NCI-H2029 (cell line): ENCODE measurements around the gene OR52K2.
"Not testable (repeated sequence)": the region's sequence is repeated elsewhere in the genome, so short reads cannot be mapped to it uniquely, and the experiment has no call there.

Experiments used
- DNase-seq: peaks from one replicate; lab custom pipeline; 2025; lab: John Stamatoyannopoulos, UW

The OR52K2 gene

DNA sequence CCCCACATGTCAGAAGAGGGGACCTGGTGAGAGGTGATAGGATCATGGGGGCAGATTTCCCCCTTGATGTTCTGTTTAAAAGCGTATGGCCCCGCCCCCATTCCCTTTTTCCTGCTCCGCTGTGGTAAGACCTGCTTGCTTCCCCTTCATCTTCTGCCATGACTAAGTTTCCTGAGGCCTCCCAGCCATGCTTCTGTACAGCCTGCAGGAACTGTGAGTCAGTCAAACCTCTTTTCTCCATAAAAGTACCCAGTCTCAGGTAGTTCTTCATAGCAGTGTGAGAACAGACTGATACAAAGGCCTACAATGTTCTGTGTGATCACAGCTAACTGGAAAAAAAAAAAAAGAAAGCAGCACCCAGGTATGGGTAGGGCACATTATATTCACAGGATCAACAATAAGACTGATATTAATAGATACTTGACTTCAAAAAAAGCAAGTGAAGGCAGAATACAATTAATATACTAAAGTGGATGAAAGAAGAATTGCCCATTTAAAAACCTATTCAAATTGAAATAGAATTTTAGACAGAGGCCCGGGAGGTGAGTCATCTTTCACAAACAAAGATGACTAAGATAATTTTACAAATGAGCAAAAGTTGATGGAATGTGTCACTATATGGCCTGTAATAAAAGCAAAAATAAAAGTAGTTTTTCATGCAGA, 31.6 kb downstream of the OR52K2 start:
- DNase-seq: no peak

DNA sequence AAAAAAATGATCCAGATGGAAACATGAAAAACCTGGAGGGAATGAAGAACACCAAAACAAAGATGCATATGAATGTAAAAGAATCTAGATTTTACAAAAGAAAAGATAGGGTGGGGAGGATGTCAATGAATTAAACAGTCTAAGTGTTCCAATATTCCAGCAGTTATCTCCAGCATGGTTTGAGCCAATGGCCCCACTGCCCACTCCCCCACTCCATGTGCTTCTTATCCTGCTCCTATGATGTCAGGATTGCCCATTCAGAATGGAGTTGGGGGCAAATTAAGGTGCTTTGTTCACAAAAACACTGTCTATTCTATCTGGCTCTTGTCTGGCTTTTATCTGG, 32.1 kb downstream of the OR52K2 start:
- DNase-seq: no peak

DNA sequence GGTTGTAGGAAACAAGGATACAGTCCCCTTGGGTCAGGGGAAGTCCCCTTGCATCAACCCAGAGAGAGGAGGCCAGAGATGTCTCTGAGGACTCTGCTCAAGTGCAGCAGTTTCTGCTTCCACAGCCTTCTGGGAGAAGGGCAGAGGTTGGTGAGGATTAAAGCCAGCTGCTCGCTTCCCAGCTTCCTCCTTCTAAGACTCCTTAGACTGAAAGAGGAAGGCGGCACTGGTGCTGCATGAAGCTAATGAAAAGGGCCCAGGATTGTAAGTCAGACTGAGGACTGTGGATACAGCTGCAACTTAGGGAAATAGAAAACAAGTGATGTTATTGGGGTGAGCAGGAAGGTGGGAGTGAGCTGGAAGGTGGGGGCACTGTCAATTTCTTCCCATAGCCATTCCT, 33.4 kb downstream of the OR52K2 start, which contains the start of gene OR52K1:
OR52K1 (plus strand) TSS at position 202 of the 400 bp plus-strand sequence. CDS start 6,255 bp downstream, outside the sequence.
- DNase-seq: no peak

DNA sequence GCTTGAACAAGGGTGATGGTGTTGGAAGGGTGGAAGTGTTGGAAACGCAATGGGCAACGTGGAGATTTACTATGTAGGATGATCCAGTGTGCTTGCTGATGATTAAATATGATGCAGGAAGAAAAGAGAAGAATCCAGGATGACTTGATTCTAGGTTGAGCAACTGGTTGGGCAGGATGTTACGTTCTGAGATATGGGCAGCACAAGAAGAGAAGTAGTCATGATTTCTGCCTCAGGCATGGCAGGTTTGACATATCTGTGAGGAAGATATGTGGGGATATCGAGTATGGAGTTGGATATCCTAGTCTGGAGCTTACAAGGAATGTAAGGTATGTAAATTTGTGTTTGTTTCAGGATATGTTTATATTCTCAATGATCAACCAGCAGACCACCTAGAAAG, 35.2 kb downstream of the OR52K2 start:
- no peak for DNase-seq

DNA sequence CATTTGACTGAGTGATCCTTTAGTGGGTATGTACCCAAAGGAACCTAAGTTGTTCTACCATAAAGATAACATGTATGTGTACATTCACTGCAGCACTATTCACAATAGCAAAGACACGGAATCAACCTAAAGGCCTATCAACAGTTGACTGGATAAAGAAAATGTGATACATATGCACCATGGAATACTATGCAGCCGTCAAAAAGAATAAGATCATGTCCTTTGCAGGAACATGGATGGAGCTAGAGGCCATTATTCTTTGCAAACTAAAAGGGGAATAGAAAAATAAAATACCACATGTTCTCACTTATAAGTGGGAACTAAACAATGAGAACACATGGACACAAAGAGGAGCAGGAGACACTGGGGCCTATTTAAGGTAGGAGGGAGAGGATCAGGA, 42.3 kb downstream of the OR52K2 start:
- DNase-seq: not testable (repeated sequence)

DNA sequence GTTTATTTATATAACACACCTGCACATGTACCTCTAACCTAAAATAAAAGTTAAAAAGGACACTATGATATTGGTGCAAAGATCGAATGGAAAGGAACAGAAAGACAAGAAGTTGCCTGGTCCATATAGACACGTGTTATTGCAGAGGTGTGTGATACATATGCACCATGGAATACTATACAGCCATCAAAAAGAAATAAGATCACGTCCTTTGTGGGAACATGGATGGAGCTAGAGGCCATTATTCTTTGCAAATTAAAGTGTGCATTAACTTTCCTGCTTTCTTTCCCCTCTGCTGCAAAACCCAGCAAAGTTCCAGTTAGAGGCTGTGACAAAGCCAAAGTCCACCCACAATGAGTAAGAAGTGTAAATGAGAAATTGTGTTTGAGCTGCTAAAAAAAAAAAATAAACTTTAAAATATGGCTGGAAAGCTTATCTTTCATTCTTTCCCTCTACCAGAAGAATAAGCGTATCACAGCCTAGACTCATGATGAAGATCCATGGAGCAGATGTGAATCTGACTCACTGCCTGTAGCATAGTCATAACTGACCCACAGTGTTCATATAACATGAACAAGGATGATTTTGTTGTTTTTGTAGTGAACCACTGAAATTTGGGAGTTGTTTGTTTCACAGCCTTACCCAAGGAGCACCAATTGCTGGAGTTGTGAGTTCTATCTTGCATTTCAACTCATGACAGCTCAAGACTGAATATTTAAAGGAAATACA, 42.9 kb downstream of the OR52K2 start:
- no peak for DNase-seq

DNA sequence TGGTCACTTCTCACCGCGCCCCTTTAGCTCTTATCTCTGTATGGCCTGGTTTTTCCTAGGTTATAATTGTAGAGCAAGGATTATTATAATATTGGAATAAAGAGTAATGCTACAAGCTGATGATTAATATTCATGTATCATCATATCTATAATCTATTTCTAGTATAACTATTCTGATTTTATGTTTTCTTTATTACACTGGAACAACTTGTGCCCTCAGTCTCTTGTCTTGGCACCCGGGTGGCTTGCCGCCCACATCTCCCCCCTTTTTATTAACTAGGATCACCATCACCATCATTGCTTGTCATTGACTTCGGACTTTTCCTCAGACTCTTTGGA, 44.4 kb downstream of the OR52K2 start:
- DNase-seq: no peak

DNA sequence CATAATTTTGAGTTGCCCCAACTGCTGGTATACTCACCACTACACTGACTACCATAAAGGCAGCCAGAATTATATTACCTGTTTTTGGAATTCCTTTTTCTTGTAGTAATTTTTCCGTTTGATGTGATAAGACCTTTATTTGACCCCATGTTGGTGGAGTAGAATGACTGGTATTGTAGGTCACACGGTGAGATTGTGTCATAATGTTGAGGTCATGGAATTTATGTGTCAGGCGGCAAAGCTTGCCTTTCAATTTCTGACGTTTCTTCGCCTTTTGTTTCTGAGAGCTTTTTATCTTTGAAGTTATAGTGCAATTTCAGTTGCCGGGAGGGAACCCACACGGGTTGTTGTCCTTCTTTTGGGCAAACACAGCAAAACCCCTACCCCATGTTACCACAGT, 46.4 kb downstream of the OR52K2 start:
- DNase-seq: no peak

DNA sequence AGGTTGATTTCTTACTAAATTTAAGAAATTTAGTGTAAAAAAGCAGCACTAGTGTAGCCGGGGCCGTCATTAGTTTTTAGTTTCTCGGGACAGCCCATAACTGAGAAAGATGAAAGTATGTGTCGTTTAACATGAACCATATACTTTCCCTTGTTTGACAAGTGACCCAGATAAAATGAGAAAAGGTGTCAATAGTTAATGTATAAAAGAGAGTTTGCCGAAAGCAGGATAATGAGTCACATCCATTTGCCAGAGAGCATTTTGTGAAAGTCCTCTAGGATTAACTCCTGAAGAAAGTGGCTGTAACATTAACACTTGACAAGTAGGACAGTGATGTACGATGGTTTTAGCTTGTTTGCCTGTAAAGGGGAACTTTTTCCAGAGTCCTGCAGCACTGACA, 46.9 kb downstream of the OR52K2 start:
- DNase-seq: no peak

DNA sequence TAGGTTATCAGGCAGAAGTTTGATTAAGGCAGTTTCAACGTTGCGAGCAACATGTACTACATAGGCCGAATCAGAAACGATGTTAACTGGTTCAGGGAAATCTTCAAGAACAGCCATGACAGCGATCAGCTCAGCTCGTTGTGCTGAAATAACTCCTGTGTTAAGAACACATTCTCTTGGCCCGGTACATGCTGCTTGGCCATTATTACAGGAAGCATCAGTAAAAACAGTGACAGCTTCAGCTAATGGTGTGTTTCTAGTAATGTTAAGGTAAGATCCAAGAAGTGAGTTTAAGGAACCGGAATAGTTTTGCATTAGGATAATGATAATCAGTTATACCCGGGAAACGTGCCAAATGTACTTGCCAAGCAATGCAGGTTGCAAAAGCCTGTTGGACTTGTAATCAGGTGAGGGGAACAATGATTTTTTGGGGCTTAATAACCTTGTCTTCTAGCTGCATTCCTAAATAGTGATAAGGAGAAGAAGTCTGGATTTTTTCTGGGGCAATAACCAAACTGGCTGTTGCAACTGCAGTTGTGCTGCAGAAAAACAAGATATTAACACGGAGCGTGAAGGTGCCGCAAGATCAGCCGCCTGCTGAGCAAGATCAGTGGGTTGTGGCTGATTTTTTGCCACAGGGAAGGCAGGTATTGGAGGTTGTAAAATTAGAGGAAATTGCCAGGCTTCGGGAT, 47.6 kb downstream of the OR52K2 start:
- no peak for DNase-seq
